KOPT-K1 (cell line): ENCODE results near the gene ZNF385A.
"Not testable (repeated sequence)": the region's sequence is repeated elsewhere in the genome, so short reads cannot be mapped to it uniquely, and the experiment has no call there.

ENCODE experiments used
- H3K27ac ChIP-seq: fragments of 200-600 bp; sonication (generic); 2 replicates; pipeline ENCODE4 v1.5.1; 2016; ENCODE audit warnings: antibody characterized with exemption, mild to moderate bottlenecking, low read depth, low read length; ENCODE audit not compliant: poor library complexity, severe bottlenecking
- H3K36me3 ChIP-seq: fragments of 200-600 bp; sonication (generic); 2 replicates; pipeline ENCODE4 v1.5.1; 2017; ENCODE audit warnings: antibody characterized with exemption, mild to moderate bottlenecking, low read length, moderate library complexity; ENCODE audit not compliant: insufficient read depth
- H3K9me3 ChIP-seq: fragments of 200-600 bp; sonication (generic); 2 replicates; pipeline ENCODE4 v1.5.1; 2017; ENCODE audit warnings: antibody characterized with exemption, low read length, mild to moderate bottlenecking; ENCODE audit not compliant: insufficient read depth, poor library complexity, severe bottlenecking

The ZNF385A gene

DNA sequence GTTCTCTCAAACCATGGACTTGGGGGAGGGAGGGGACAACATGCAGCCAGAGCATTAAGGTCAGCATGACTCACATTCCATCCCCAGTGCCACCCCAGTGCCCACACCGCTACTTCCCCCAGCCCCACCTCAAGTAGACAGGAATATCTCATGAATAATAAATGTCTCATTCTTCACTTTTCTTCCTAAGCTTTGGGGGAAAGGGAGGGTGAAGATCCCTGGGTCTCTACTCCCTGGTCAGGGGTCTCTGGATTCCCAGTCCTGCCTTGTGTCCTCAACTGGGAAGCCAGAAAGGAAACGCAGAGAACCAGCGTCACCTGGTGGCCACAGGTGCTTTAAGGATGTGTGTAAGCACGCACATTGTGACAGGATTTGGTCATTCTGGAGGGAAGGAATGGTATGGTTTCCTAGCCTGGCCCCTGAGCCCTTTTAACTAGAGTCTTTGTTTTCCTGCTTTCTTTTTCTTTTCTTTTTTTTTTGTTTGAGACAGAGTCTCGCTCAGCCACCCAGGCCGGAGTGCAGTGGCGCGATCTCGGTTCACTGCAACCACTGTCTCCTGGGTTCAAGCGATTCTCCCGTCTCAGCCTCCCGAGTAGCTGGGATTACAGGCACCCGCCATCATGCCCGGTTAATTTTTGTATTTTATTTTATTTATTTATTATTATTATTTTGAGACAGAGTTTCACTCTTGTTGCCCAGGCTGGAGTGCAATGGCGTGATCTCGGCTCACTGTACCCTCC is 23.6 kb downstream of the ZNF385A start:
- Histone ChIP-seq H3K27ac (no peak overlapping the region), H3K9me3 (no peaks in the 10 kb centered on the region), H3K36me3 (no peaks in the 10 kb centered on the region)

DNA sequence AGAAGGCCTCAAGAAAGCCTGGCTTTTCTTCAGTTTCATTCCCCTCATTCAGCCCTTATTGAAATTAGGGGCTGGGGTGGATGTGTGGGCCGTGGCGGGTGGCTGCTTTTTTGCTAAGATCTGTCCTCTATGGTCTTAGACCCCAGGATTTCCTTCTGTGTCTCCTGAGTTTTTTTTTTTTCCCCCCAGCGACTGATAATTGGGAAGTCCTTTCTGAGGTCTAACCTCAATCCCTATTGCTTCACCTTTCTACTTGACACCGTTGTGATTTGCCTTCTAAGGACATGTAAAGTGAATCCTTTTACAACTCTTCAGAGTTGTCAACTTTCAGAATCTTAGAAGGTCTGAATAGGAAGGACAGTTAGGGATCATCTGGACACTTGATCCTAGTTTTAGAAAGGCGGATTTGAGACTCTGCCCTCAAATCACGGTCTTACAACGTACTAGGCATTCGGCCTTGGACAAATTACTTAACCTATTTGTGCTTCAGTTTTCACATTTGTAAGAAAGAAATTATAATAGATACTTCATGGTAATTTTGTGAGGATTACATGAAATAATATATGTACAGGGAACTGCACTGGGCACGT is 24.7 kb downstream of the ZNF385A start:
- no peaks in the 10 kb centered on the region for H3K9me3 ChIP-seq
- H3K27ac ChIP-seq: peak overlapping the region; percentile 85
- H3K36me3 ChIP-seq: no peaks in the 10 kb centered on the region

DNA sequence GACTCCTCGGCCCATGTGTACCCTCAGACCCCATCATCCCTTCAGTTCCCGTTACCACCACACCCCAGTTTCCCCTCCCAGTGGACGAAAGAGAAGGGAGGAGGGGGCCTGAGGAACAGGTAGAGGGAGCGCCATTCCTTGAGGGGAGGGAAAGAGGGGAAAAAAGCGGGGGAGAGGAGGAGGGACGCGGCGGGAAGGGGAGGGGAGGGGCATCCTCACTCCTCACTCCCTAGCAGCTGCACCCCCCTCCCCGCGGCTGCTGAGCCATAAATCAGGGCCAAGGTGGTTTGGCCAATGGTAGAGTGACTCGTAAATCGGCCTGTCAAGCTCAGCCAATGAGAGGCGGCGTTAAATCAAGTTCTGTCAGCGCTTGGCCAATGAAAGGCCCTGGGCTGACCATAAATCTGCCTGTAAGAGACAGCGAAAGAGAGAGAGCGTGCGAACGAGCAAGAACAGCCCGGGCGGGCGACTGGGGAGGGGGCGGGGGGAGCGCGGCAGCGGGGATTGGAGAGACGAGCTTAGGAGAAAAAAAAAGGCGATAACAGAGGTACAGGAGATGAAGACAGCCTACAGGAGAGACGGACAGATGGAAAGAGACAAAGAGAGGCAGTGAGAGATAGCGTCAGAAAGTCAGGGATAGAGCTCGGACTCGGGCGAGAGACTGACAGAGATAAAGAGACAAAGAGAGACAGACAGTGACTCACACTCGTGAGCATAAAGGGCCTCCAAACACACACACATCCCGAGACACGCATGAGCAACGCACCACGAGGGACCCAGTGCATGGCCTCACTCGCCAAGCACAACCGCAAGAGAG is 25.4 kb downstream of the ZNF385A start:
- Histone ChIP-seq H3K27ac (peak overlapping the region; percentile 85), H3K36me3 (no peaks in the 10 kb centered on the region), H3K9me3 (no peaks in the 10 kb centered on the region)

DNA sequence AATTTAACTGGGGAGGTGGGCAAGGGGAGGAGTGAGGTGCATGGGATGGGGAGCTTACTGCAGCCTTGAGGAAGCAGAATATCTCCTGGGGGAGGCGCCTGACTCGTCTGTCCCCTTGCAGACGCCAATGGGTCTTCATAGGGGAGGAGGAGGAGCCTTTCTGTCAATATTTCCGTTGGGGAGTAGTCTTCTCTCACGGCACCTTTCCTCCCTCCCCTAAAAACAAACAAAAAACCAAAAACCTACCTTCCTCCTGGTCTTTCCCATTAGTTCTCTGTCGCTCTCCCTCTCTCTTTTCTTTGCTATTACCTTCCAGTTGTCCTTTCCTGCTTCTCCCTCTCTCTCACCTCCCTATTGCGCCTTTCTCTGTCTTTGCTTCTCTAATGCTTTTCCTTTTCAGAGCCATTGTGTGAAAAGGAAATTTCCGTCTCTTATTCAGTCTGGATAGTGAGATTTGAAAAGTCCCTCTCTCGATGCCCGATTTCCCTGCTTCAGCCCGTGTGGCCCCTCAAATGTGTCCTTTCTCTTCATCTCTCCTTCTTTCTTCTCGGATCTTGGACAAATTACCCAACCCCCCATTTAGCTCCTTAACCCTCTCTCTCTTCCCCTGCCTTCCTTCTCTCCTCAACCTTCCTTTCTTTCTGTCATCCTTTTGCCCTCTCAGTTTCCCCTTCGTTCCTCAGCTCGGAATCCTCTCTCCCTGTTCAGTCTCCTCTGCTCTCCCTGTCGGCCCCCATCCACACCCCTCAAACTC is 26.2 kb downstream of the ZNF385A start:
- Histone ChIP-seq H3K27ac (peak overlapping the region; percentile 85), H3K9me3 (no peaks in the 10 kb centered on the region), H3K36me3 (no peaks in the 10 kb centered on the region)

DNA sequence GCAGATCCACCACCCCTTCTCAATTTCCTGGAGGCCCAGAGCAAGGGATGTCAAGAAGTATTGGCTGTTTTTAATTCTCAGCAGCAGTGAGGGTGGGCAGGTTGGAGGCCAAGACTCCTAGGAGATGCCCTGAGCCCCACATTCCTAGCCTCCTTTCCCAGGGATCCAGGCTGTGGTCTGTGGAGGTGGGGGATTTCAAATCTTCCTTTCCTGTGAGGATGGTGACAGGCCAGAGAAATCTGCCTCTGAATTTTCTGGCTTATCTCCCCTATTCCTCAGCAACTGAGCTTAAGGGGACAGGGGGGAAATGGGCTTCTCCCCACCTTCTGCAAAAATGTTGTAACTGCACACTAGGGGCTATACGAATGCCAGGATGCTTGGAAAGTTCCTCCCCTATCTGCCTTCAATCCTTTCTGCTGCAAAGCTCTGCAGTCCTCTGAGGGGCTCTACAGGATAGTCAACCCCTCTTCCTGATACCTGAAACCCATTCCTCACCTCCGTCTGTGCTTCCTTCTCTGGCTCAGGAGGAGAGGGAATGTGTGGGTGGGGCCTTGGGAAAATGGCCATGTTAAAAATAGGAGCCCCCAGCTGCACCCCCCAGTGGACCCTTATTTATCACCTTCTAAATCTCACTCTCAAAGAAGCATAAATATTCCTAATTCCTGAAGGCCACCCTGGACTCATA is 26.9 kb downstream of the ZNF385A start:
- peak overlapping the region; percentile 85 for H3K27ac ChIP-seq
- no peaks in the 10 kb centered on the region for H3K36me3 ChIP-seq
- H3K9me3 ChIP-seq: no peaks in the 10 kb centered on the region

DNA sequence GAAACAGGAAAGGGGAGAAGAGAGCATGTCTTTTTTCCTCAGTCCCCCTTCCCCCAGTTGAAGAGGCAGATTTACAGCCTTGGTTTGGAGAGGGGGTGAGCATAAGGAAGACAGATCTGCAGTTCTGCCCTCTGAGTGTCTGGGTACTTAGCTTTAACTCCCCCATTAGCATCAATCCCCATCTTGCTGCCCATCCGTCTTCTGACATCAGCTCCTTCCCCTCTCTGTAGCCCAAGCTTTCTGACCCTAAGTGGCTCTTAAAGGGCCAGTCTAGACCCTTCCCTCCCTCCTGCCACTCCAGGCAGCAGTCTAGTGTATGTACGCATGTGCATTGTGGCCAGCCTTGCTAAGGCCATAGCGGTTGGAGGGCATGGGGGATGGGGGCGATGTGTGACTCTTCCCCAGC is 27.6 kb downstream of the ZNF385A start:
- H3K9me3 ChIP-seq: no peaks in the 10 kb centered on the region
- peak overlapping the region; percentile 85 for H3K27ac ChIP-seq

DNA sequence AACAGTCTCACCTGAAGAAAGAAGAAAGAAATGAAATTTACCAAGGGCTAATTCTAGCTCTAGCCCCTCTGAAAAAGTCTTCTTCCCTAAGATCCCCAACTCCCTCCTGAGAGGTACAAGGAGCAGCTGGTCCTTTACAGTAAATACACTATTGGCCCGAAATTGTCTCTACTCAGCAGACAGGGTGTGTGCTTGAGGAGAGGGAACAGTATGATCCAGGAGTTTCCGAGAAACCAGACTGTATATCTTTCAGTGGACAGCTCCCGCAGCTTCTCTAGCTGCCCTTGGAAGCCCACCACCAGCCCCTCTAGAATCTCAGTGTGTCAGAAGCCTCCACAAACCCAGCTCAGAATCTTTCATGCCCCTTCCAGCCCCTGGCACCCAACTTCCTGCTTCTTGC is 28.3 kb downstream of the ZNF385A start:
- peak overlapping the region; percentile 85 for H3K27ac ChIP-seq

More for the DNA sequence above, 27.6 kb downstream of the ZNF385A start:
- no peaks in the 10 kb centered on the region for H3K36me3 ChIP-seq

DNA sequence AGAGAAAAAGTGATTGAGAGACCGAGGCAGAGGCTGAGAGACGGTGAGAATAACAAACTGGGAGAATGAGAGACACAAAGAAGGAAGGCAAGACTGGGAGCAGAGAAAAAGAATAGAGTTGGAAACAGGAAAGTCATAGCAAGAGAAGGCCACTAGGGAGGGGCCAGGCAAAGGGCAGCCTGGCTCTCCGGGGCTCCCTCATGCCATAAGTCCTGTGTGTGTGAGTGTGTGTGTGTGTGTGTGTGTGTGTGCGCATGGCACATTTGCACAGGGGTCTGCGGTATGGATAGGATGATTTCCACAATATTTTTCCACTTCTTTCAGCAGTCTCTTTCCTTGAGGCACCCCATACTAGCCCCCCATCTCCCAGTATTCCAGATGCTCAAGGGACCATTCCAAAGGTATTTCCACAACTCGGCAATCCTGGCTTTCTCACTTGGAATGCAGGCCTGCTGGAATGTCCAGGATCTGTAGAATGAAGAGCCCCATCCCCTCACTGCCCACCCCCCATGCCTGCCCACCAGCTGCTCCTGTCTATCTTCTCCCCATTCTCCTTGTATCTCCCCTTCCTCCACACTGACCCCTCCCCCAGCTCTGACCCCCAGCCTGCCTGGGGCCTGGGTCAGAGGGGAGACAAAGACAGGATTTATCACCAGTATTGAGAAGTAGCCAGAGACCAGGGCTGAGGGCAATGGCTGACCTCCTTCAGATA is 29.3 kb downstream of the ZNF385A start:
- peaks cover 14% of the 10 kb centered on the region for H3K36me3 ChIP-seq
- no peaks in the 10 kb centered on the region for H3K9me3 ChIP-seq
- no peak overlapping the region for H3K27ac ChIP-seq

More for the DNA sequence above, 28.3 kb downstream of the ZNF385A start:
- Histone ChIP-seq H3K9me3 (no peaks in the 10 kb centered on the region), H3K36me3 (peaks cover 5% of the 10 kb centered on the region; the same call in 1 of the 2 replicates)

DNA sequence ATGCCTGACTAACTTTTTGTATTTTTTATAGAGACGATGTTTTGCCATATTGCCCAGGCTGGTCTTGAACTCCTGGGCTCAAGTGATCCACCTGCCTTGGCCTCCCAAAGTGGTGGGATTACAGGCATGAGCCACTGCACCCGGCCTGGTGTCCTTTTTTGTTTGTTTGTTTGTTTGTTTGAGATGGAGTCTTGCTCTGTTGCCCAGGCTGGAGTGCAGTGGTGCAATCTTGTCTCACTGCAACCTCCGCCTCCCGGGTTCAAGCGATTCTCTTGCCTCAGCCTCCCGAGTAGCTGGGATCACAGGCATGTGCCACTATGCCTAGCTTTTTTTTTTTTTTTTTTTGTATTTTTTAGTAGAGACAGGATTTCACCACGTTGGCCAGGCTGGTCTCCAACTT is 30.3 kb downstream of the ZNF385A start:
- H3K9me3 ChIP-seq, H3K27ac ChIP-seq: not testable (repeated sequence)
- H3K36me3 ChIP-seq: peaks cover 24% of the 10 kb centered on the region

DNA sequence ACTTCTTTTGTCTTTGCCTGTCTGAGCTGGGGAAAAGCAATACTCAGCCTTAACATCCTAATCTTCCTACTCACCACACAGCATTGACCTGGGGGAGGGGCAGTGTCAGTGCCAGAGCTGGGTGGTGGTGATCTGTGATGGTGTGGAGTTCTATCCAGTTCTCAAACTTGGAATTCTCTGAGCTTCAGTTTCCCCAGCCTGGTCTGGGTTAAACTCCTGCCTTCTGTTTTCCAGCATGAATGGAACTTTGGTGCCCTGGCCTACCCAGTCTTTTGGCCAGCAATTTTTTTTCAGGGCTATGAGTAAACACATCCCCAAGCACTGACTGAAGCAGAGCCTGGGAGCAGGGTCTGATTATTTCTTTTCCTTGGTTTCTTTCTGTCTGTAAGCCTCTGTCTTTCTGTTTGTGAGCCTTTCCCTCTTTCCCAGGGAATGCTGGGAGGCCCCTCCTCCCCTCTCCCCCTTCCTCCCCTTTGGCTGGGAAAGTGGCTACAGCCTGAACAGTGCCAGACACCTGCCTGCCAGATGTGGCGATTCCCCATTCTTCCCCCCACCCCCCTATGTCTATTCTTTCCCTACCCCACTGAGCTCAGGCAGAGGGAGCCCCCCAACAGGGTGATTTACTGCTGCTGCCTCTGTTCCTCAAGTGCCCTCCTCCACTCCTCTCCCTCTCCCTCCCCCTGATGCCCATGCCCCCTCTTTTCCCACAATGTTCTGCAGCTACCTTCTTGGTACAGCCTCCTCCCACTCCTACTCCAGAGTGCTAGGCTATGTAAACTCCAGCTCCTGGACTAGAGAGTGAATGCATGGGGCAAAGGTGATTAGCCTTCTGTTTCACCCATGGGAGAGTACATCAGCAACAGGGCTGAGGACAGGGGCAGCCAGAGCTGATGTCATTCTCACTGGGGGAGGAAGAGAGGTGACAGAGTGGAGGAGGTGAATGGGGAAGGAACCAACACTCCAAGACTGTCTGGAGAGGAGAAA is 31.4 kb downstream of the ZNF385A start:
- Histone ChIP-seq H3K36me3 (peaks cover 34% of the 10 kb centered on the region), H3K27ac (peak overlapping the region; percentile 59)

DNA sequence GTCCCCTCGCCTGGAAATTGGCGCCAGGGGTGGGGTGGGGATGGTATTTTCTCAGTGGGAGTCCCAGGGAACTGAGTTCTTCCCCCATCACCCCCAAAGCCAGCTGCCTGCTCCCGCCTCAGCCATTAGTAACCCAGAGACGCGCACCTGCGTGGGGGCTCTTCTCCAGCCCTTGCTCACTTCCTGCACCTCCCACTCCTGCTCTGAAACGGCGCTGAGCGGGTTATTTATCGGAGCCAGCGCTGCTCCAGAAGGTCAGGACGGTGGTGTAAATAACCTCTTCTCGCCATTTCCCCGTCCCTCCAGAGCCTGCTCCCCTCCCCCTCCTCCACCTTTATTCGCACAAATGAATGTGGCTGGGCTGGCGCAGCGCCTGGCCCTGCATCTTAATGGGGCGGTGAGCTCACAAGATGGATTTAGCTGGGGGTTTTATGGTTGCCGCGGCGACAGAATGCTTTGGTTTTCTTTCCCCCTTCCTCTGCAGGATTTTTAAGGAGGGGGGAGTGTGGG is 32.5 kb downstream of the ZNF385A start:
- Histone ChIP-seq H3K36me3 (peaks cover 44% of the 10 kb centered on the region), H3K27ac (peak overlapping the region; percentile 59), H3K9me3 (no peaks in the 10 kb centered on the region)

More for the DNA sequence above, 31.4 kb downstream of the ZNF385A start:
- no peaks in the 10 kb centered on the region for H3K9me3 ChIP-seq

DNA sequence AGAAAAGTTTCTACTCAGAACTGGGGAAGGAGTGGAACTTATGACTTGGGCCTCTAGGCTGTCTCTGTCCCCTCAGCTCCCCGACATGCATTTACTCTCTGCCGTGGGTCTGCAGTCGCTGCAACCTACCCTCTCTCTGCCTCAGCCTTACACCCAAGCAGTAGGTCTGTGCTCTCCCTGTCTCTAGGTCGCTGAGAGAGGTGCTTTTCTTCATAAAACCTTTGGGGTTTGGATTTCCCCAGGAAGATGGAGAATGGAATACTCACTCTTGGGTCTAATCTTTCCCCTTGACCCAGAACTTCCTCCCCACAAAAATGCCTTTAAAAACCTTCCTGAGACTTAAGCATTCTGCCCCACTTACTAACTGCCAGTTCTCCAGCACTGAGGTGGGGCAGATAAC is 33.2 kb downstream of the ZNF385A start:
- Histone ChIP-seq H3K9me3 (no peaks in the 10 kb centered on the region), H3K36me3 (peaks cover 52% of the 10 kb centered on the region), H3K27ac (peak overlapping the region; percentile 59)

DNA sequence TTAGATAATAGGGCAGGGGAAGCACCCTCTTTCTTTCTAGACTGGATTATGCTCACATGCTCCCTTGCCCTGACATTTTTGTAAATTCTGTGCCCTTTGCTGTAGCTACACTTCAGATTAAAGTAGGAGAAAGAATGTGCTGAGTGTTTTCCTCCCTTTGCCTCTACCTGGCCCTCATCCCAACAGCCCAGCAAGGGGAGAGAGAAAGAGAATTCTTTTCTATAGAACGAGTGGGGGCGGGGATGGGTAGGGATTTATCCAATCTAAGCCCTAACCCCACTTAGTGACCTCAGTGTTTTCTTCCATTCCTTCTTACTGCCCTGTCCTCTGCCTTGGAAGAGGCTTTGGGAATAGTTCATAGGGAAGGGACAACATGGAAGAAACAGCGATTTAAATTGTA is 33.8 kb downstream of the ZNF385A start:
- no peaks in the 10 kb centered on the region for H3K9me3 ChIP-seq
- peaks cover 57% of the 10 kb centered on the region for H3K36me3 ChIP-seq
- H3K27ac ChIP-seq: no peak overlapping the region
